Parathyroid adenoma (tissue), 2 donors: ENCODE results near the gene B3GNT5.

Experiments
- H2AFZ ChIP-seq: fragments of 300-600 bp; sonication (generic); one replicate; pipeline ENCODE4 v1.7.0; 2017; ENCODE audit warnings: antibody characterized with exemption, mild to moderate bottlenecking
- H3K27ac ChIP-seq: fragments of 300-600 bp; sonication (generic); one replicate; pipeline ENCODE4 v1.7.0; 2017
- H3K27me3 ChIP-seq: fragments of 300-600 bp; sonication (generic); one replicate; pipeline ENCODE4 v1.7.0; 2017; ENCODE audit warnings: low read length; ENCODE audit not compliant: control insufficient read depth, insufficient read depth
- H3K36me3 ChIP-seq: fragments of 300-600 bp; sonication (generic); one replicate; pipeline ENCODE4 v1.7.0; 2017; ENCODE audit warnings: low read length; ENCODE audit not compliant: control insufficient read depth, insufficient read depth
- H3K4me1 ChIP-seq: fragments of 300-600 bp; sonication (generic); one replicate; pipeline ENCODE4 v1.7.0; 2017; ENCODE audit warnings: control low read depth
- H3K4me2 ChIP-seq: fragments of 300-600 bp; sonication (generic); one replicate; pipeline ENCODE4 v1.7.0; 2017; ENCODE audit warnings: low read length
- H3K4me3 ChIP-seq: fragments of 300-600 bp; sonication (generic); one replicate; pipeline ENCODE4 v1.7.0; 2017; ENCODE audit warnings: low read depth, low read length
- H3K79me2 ChIP-seq: fragments of 300-600 bp; sonication (generic); one replicate; pipeline ENCODE4 v1.7.0; 2017; ENCODE audit warnings: control low read depth
- H3K9ac ChIP-seq: fragments of 300-600 bp; sonication (generic); one replicate; pipeline ENCODE4 v1.7.0; 2017; ENCODE audit warnings: mild to moderate bottlenecking
- H3K9me3 ChIP-seq: fragments of 300-600 bp; sonication (generic); one replicate; pipeline ENCODE4 v1.7.0; 2017; ENCODE audit warnings: low read length; ENCODE audit not compliant: control insufficient read depth
- TF ChIP-seq, protein P1 (sequence below): fragments of 300-600 bp; sonication (generic); IDR thresholded peaks from one replicate; pipeline ENCODE4 v1.7.0; 2017; ENCODE audit warnings: antibody characterized with exemption, mild to moderate bottlenecking
- donor health status: primary hyperparathyroidism.

Gene B3GNT5

DNA sequence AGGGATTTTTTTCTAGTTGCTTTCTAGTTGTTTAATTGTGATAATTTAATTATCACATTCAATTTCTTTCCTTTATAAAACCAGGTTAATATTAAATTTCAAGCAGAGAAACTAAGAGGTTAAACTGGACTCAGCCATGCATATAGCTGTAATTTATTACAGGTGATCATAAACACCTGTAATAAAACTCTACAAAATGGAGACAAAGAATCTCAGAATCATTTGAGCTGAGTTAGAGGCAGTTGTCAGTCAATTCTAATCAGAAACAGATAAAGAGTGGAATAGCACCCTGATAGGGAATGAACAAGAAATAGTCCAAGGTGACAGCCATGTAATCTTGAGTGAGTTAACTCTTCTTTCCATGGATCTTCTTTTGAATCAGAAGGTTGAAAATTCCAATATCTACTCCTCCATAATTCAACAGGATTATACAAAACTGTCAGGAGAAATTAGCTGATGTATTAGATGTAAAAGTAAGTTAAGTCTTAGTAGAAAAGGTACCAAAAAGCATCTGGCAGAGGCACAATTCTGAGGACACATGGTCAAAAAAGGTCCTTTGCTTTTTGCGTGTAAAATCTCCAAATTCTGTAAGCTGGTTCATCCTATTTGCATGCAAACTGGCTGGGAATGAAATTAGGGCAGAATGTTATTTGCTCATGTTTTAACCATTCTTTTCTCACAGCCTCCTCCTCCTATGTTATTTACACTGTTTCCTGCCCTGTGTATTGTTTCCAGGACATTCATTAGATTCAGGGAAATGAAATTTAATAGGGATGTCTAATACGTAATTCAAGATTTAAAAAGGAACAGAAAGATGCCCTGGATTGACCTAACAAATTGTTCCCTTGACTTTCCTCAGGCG lies 39.4 kb upstream of the B3GNT5 start:
- H3K79me2 ChIP-seq, result no peaks in the 10 kb centered on the region
- H3K4me1 ChIP-seq, result no peaks in the 10 kb centered on the region
- TF ChIP-seq, protein P1, sequence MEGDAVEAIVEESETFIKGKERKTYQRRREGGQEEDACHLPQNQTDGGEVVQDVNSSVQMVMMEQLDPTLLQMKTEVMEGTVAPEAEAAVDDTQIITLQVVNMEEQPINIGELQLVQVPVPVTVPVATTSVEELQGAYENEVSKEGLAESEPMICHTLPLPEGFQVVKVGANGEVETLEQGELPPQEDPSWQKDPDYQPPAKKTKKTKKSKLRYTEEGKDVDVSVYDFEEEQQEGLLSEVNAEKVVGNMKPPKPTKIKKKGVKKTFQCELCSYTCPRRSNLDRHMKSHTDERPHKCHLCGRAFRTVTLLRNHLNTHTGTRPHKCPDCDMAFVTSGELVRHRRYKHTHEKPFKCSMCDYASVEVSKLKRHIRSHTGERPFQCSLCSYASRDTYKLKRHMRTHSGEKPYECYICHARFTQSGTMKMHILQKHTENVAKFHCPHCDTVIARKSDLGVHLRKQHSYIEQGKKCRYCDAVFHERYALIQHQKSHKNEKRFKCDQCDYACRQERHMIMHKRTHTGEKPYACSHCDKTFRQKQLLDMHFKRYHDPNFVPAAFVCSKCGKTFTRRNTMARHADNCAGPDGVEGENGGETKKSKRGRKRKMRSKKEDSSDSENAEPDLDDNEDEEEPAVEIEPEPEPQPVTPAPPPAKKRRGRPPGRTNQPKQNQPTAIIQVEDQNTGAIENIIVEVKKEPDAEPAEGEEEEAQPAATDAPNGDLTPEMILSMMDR, result no peak
- H3K27me3 ChIP-seq, result no peaks in the 10 kb centered on the region
- no peak overlapping the region for H2AFZ ChIP-seq
- no peaks in the 10 kb centered on the region for H3K9me3 ChIP-seq
- no peak overlapping the region for H3K4me3 ChIP-seq
- no peak overlapping the region for H3K4me2 ChIP-seq
- no peak overlapping the region for H3K9ac ChIP-seq
- H3K27ac ChIP-seq, result no peak overlapping the region
- no peaks in the 10 kb centered on the region for H3K36me3 ChIP-seq

DNA sequence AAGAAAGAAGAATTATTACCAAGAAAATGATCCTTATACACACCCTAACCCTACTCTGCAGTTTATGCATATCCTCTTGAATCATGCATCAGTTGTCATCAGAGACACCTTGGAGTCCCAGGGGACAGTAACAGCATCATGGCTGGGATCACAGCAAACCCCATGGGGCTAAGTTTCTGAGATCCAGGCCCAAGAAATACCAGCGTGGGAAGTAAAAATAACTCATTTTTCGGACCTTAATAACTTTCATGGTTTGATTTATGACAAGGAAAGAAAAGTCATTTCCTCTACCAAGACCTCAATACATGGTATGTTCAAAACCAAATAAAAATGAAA lies 38.8 kb upstream of the B3GNT5 start:
- H3K9ac ChIP-seq, result no peak overlapping the region
- H3K79me2 ChIP-seq, result no peaks in the 10 kb centered on the region
- TF ChIP-seq, protein P1, result no peak
- no peak overlapping the region for H2AFZ ChIP-seq
- H3K27me3 ChIP-seq, result no peaks in the 10 kb centered on the region
- no peak overlapping the region for H3K4me2 ChIP-seq
- no peak overlapping the region for H3K4me3 ChIP-seq
- no peaks in the 10 kb centered on the region for H3K9me3 ChIP-seq
- no peak overlapping the region for H3K27ac ChIP-seq
- no peaks in the 10 kb centered on the region for H3K4me1 ChIP-seq
- H3K36me3 ChIP-seq, result no peaks in the 10 kb centered on the region

DNA sequence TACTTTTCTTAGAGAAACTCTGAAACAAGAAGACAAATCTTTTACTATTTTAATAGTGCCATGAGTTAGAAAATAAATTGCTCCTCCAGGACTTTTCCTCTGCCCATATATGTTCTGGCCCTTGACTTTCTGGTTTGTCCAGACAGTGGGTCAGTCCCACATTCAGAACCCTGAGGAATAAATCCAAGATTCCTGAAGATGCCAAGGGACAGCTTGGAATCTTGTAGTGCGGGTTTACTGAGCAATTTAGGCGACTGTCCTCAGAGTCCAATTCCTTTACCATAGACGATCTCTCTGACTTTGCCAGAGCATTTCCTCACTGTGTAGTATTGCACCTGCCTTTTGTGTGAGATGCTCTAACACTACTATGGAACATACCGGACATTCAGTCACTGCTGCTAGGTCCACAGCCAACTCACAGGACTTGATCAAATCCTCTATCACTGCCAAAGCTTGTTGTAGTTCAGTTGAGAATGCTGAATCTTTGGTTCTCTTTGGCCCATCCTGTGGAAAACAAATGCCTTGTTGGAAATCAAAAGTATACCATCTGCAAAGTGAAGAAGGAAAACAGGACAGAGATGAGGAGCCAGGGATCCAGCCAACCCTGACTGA lies 37.4 kb upstream of the B3GNT5 start:
- Histone ChIP-seq H3K9ac (no peak overlapping the region), H3K36me3 (no peaks in the 10 kb centered on the region), H3K27me3 (no peaks in the 10 kb centered on the region), H3K4me1 (no peaks in the 10 kb centered on the region), H3K4me2 (no peak overlapping the region), H2AFZ (no peak overlapping the region), H3K79me2 (no peaks in the 10 kb centered on the region), H3K9me3 (no peaks in the 10 kb centered on the region), H3K27ac (no peak overlapping the region), H3K4me3 (no peak overlapping the region)
- TF ChIP-seq, protein P1, result no peak

DNA sequence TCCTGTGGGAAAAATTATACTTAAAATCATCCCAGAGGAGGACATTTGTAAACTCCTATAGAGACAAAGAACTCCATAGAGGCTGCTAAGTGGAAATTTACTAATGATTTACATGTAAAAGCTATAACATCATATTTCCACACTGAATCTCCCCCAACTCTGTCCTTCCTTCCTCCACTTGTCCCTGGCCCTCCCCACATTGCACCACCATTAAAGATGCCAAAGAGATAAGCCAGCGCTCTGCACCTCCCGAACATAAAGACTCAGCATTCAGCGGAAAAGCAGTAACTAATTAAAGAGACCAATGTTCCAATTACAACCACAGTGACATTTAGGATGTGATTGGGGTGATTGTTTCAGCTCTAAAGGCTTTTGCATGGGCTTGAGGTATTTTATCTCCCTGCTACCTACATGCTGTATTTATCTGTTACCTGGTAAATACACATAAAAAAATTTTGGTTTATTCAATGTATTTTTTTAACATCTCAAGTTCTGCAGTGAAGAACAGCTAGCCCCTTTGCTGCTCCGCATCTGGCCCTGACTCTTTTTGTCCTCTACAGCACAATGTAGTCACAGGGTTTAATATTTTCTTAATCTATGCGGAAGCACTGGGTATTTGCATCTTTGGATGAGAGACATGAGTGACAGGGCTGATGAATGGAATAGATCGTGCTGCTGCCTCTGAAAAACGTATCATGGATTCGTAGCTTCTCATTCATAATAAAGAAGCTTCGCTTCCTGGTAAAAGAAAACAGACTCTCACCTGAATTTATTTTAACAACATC lies 35.3 kb upstream of the B3GNT5 start:
- H3K4me2 ChIP-seq, result no peak overlapping the region
- H2AFZ ChIP-seq, result no peak overlapping the region
- no peaks in the 10 kb centered on the region for H3K4me1 ChIP-seq
- TF ChIP-seq, protein P1, result no peak
- H3K4me3 ChIP-seq, result no peak overlapping the region
- H3K27me3 ChIP-seq, result no peaks in the 10 kb centered on the region
- no peak overlapping the region for H3K27ac ChIP-seq
- H3K9ac ChIP-seq, result no peak overlapping the region
- H3K36me3 ChIP-seq, result no peaks in the 10 kb centered on the region
- H3K9me3 ChIP-seq, result no peaks in the 10 kb centered on the region
- no peaks in the 10 kb centered on the region for H3K79me2 ChIP-seq
